Measurements from ENCODE around the gene NRXN2.

NRXN2 gene

DNA sequence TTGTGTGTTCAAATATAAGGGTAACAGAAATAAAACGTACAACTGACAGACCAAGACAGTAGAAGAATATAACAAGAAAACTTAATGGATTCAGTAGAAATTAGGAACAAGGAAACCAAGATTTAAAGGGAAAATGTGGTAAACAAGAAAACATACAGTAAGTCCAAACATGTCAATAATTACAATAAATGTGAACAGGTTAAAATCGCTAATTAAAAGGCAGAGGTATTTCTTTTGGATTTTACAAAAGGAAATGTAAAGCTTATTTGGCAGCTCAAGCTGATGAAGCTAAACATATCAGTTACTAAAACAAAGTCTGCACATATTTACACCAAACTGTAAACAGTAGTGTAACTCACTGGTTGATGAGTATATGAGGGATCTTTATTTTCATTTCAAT, 134.3 kb downstream of the NRXN2 start:
- DNase-seq (ENCODE audit: low read depth) = no peak

- no peak for DNase-seq (ENCODE audit: low read depth)
Measured at GRCh38 chr11:64586366-64586765, 136.6 kb downstream of the NRXN2 start.

DNA sequence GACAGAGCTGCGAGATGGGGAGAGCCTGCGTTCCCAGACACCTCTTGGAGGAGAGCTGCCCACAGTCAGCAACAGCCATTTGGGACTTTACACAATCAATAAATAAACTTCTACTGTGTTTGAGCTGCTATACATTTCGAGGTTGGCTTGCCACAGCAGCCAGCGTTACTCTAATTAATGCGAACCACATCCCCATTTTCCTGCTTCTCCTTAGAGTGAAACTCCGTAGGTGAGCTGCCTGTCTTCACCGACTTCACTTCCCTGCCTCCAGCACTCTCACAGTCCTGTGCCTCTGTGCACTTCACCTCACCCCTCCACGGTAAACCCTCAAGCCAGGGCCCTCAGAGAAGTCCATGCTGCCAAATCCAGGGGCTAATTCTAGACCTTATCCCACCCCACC, 137.8 kb downstream of the NRXN2 start:
- no peak for DNase-seq (ENCODE audit: low read depth)

- DNase-seq (ENCODE audit: low read depth) = no peak
Measured at GRCh38 chr11:64583296-64584262, 139.4 kb downstream of the NRXN2 start.

- no peak for DNase-seq (ENCODE audit: low read depth)
Measured at GRCh38 chr11:64582885-64583284, 140.1 kb downstream of the NRXN2 start.

DNA sequence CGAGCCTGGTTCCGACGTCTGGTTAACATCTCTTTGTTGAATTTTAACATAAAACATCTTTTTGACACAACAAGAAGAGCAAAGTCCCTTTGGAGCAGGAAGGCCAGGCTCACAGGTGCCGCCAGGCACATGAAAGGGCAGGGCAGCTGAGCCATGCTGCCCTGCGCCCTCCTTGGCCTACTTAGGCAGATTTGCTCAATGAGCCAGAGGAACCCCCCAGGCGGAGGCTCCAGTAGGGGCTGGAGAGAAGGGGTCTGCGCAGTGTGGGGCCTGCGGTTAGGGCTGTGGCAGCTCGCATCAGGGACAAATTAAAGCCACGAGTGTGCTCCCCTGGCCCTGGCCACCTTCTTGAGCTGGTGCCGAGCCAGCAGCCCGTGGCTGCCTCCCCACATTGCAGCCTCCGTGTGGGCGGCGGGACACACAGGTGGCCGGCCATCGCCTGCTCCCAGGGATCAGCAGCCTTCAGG, 141.9 kb downstream of the NRXN2 start:
- DNase-seq (ENCODE audit: low read depth) = no peak

GRCh38 chr11:64580412-64580811, 142.6 kb downstream of the NRXN2 start:
- no peak for DNase-seq (ENCODE audit: low read depth)

GRCh38 chr11:64577202-64577601, 145.8 kb downstream of the NRXN2 start:
- no peak for DNase-seq (ENCODE audit: low read depth)

DNA sequence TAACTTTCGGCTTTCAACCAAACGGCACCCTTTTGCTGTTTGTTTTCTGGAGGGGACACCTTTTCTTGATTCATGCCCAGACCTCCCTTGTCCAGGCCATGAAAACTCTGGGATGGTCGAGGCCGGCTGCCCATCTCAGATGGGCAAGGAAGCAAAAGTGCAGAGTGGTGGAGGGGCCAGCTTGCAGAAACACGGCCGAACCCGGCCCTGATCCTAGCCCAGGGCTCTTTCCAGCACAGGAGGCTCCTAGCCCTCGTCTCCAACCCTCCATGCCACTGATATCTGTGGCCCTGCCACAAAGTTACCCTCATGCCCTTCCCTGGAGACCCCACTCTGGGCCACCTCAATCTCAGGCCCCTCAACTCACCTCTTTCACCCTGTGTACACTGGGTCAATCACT, 150.9 kb downstream of the NRXN2 start:
- no peak for DNase-seq (ENCODE audit: low read depth)

DNA sequence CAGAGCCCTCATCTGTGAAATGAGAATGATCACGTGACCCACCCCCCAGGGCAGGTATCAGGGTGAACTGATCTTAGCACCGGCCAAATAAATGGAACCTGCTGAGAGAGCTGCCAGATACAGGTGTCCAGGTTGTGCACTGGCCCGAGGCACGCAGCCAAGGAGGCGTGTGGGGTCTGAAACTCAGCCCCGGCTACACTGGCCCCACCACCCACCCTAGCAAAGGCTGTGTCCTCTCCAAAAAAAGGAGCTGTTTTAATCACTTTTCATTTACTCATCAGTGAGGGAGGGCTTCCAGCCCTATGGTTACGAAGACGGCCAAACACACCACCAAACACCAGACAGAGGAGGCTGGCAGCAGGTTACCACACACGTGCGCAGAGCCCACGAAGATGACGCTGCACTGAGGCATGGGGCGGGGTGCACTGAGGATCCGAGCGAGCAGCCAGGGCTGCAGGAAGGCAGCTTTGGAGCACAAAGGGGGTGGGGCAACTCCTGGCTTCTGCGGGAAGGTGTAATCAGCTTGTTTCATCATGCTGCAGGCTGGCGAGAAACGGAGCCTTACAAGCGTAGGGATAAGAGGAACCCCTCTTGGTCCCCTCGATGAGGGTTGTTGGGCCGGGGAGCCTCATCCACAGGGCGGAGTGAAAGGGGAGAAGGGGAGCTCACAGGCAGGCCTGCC, 151.4 kb downstream of the NRXN2 start:
- no peak for DNase-seq (ENCODE audit: low read depth)

GRCh38 chr11:64571050-64571409, 152.0 kb downstream of the NRXN2 start:
- DNase-seq (ENCODE audit: low read depth) = no peak

- no peak for DNase-seq (ENCODE audit: low read depth)
Measured at GRCh38 chr11:64570341-64570740, 152.7 kb downstream of the NRXN2 start.

DNA sequence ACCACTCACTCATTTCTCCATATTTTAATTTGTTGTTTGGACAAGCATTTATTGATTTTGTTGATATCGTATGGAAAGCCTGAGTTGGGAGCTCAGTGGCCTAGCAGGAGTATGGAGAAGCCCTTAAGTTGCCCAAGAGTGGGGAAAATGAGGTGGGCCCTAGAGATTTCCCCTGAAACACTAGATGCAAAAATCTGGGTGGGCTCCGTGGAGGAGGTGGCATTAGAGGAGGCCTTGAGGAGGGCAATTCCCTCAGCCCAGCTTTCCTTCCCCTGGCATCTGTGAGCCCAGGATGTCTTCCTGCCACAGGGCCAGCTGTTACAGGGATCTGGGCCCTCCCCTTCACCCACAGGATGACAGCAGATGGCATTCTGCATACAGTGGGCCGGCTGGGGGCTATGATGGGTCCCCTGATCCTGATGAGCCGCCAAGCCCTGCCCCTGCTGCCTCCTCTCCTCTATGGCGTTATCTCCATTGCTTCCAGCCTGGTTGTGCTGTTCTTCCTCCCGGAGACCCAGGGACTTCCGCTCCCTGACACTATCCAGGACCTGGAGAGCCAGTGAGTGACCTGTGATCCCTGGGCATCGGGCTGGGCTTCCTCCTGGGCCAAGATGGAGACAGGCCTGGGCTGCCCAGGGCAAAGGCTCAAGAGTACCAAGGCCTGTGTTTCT, 153.6 kb downstream of the NRXN2 start:
- no peak for DNase-seq (ENCODE audit: low read depth)

- no peak for DNase-seq (ENCODE audit: low read depth)
Measured at GRCh38 chr11:64568584-64569140, 154.3 kb downstream of the NRXN2 start.

DNA sequence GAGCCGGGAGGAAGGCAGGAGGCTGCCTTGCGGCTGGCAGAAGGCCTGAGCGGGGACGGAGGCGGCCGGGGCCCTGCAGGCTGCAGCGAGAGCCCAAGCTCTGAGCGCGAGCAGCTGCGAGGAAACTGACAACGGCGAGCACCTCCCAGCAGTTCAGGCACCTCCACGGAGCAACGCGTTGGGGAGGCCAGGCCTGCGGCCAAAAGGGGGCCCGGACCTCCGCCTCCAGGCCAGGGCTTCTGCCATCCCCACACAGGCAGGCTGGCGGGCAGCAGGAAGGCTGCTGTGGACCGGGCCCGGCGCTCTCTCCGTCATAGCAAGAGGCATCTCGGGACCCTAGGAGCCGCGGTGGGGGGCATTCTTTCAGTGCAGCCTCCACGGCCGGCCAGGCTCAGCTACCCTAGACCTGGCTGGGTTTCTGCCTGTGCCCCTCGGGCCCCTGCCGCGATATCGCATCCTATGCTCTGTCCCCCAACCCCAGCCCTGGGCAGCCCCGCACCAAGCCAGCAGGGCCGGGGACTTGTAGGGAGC, 154.9 kb downstream of the NRXN2 start:
- DNase-seq (ENCODE audit: low read depth) = no peak

DNA sequence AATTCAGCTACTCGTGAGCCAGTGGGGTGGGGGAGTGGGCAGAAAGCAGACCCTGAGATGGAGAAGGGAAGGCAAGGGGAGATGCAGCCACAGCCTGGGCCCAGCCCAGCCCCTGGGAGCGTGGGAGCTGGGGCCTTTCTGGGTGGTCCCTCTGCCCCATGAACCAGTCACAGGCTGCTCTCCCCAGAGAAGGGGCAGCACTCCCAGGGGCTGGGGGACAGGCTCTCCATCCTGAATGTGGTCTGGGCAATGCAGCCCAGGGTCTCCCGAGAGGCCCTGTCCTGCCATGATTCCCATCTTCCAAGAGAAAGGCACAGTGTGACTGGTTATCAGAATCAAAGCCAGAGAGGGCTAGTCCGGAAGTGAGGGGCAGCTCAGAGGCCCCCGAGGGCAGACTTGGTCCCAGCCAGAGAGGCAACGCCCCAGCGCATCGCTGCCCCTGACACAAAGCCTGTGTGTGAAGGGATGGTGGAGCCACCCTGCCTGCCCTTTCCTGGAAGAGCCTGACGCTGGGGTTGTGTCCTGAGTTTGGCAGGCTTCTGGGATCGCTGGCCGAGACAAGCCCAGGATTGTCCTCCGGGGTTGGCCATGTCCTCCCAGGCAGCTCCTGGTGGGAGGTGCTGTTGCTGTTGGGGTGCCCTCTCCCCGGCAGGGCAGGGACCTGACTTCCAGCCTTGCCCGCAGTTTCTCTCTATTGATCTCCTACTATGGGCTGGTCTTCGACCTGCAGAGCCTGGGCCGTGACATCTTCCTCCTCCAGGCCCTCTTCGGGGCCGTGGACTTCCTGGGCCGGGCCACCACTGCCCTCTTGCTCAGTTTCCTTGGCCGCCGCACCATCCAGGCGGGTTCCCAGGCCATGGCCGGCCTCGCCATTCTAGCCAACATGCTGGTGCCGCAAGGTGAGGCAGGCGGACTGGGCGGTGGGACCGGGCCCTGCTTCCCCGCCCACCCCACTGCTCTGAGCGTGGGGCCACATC, 155.8 kb downstream of the NRXN2 start:
- no peak for DNase-seq (ENCODE audit: low read depth)

DNA sequence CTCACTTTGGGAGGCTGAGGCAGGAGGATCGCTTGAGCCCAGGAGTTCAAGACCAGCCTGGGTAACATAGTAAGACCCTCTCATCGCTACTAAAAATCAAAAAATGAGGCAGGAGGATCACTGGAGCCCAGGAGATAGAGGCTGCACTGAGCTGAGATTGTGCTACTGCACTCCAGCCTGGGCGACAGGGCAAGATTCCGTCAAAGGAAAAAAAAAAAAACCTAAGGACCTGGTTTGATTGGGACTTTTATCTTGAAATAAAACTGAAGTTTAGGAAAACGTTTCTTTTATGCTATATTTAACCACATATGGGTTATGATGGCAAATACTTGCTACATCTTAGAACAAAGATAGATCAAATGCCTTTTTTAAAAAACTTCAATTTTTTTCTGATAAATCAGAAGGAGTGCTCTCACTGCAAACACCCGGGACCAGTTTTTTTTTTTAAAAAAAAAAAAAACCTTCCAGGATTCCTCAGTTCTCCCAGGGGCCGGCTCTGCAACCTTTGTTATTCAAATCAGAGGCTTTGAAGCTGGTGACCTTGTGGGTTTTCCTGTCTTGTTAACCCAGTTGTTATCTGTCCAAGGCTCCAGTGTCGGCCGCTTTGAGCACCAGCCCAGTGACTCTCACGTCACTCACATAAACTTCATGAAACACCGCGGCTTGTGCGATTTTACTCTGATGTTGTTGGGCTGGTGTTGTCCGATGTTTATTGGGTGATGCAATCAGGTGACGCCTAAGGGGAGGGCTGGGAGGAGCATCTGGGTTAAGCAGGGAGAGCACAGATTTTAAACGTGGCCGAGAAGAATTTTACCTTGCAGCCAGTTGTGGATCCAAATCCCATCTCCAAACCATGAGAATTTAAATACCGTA, 156.7 kb downstream of the NRXN2 start:
- no peak for DNase-seq (ENCODE audit: low read depth)

GRCh38 chr11:64564947-64565889, 157.8 kb downstream of the NRXN2 start:
- no peak for DNase-seq (ENCODE audit: low read depth)

DNA sequence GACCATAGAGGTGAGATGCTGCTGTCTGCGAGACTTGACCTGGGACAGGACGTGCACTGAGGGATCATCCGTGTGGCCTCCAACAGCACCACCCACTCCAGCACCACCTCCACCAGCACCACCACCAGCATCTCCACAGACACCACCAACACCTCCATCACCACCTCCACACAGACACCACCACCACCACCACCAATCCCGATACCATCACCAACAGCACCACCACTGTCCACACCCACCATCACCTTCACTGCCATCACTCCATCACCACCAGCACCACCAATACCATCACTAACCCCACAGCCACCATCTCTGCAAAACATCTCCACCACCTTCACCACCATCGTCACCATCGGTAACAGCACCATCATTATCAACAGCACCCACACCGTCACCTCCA, 158.6 kb downstream of the NRXN2 start:
- no peak for DNase-seq (ENCODE audit: low read depth)
